Sigmoid colon (tissue), 7 donors: ENCODE data around the gene DCBLD2. TPM values are rescaled to one million over a fixed set of nuclear protein-coding genes. Genes with fewer than 3 reads are reported as not detected.

Source experiments
- DNase-seq: peaks from one replicate; pipeline ENCODE4 v3.0.0-alpha.2; 2019
- H3K27ac ChIP-seq, 4 donors: fragments of 200-600 bp; sonication (generic); one replicate each; pipeline ENCODE4 v1.5.1; 2016 to 2019; ENCODE audit warnings: mild to moderate bottlenecking in 1 of 4
- H3K27me3 ChIP-seq, 3 donors: fragments of 200-600 bp; sonication (generic); one replicate each; pipeline ENCODE4 v1.5.1; 2019; ENCODE audit warnings: mild to moderate bottlenecking in 1 of 3
- H3K36me3 ChIP-seq, 4 donors: fragments of 200-600 bp; sonication (generic); one replicate each; pipeline ENCODE4 v1.5.1; 2016 to 2019
- H3K4me1 ChIP-seq, 4 donors: fragments of 200-600 bp; sonication (generic); one replicate each; pipeline ENCODE4 v1.5.1; 2017 to 2019
- H3K4me3 ChIP-seq, 4 donors: fragments of 200-600 bp; sonication (generic); one replicate each; pipeline ENCODE4 v1.5.1; 2017 to 2019; ENCODE audit warnings: mild to moderate bottlenecking in 2 of 4, moderate library complexity in 1 of 4
- H3K9me3 ChIP-seq, 4 donors: fragments of 200-600 bp in 3 of 4; sonication (generic) in 3 of 4; one replicate each; pipeline versions ENCODE4 v1.5.1 to v1.6.1; 2013 to 2019
- CTCF ChIP-seq, 4 experiments: fragments of 450-650 bp in 3 of 4; fragments of 200-600 bp in 1 of 4; IDR thresholded peaks; one replicate each; pipeline ENCODE4 v1.5.1; 2016 to 2019; ENCODE audit warnings: antibody characterized with exemption in 4 of 4, mild to moderate bottlenecking in 3 of 4, moderate library complexity in 2 of 4
- EP300 ChIP-seq, 4 donors: sonication (generic); formaldehyde crosslinking; IDR thresholded peaks; one replicate each; pipeline ENCODE4 v1.6.1; 2017; ENCODE audit warnings: antibody characterized with exemption in 4 of 4
- POLR2A ChIP-seq, 2 donors: fragments of 450-650 bp; IDR thresholded peaks; one replicate each; pipeline ENCODE4 v1.6.1; 2016; ENCODE audit warnings: antibody characterized with exemption in 2 of 2, mild to moderate bottlenecking in 2 of 2, moderate library complexity in 2 of 2
- POLR2AphosphoS5 ChIP-seq, 4 donors: sonication (generic); formaldehyde crosslinking; IDR thresholded peaks; one replicate each; pipeline ENCODE4 v1.6.1; 2017; ENCODE audit warnings: antibody characterized with exemption in 4 of 4
- WGBS, 2 donors: extraction: QIAGEN DNeasy Blood & Tissue Kit; methylation state at CpG; one replicate each; pipeline ENCODE4 v1.1.7; 2013; 5-methylcytosine and 5-hydroxymethylcytosine counted together
- intact Hi-C: fragments of 100-400 bp; cut with DNase I; formaldehyde crosslinking; loops from one replicate; pipeline ENCODE4 v1.15.1; 2023
- polyA plus RNA-seq, 3 donors: library from polyadenylated mRNA; stranded (reverse); fragments of 200-250 nt; gene quantifications; one replicate each; pipeline ENCODE4 v1.2.3, GENCODE V29; 2013
- total RNA-seq, 4 donors: library from RNA; depleted of rRNA; stranded (reverse); fragments of >200 nt; gene quantifications; one replicate each; pipeline ENCODE4 v1.1.0, GENCODE V29; 2016
- donor health status: healthy with polysubstance abuse.
- donor health status: Bipolar disorder and iron deficiency.
- donor health status: healthy.

DCBLD2 gene
- total and polyA plus RNA-seq, 7 donors, result 1.2 to 56.5 (median 38.8) TPM

DNA sequence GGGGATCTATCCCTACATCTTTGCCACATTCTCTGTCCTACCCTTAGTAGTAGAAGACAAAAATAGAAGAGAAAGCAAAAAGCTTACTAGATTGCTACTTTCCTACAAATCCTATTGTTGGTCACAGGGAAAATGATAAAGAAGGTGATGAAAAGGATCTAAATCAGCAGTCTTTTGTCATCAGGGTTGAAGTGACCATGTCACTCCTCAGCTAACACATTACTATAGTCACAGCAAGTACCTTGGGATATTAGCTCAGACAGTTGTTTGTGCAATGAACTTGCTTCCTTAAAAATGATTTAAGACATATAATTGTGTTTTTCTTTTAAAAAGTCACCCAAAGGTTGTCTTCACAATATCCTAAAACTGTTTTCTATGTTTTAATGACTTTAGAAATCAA lies 132.0 kb downstream of the DCBLD2 start:
- Histone ChIP-seq H3K27ac (peak overlapping the region in 1 of 4 donors; percentile 24), H3K36me3 (no peaks in the 10 kb centered on the region)

DNA sequence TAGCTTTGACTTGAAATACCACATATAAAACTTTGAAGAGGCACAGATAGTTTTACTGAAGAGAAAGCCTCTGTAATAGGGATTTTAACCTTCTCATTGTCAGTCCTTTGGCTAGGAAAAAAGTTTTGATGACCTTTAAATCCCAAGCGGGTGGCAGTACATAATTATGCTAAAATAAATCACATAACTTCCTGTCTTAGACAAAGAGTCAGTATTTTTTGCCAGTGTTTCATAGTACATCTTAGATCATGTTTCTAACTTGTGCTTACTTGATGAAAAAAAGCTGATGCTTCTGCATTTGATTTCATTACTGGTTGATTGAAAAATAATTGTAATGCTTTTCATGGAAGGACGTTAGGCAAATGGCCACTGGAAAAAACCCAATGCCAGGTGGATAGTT lies 132.5 kb downstream of the DCBLD2 start:
- H3K36me3 ChIP-seq, result no peaks in the 10 kb centered on the region
- DNase-seq, result no peak
- H3K9me3 ChIP-seq, result no peaks in the 10 kb centered on the region
- intact Hi-C loops, result no loop called here
- H3K4me1 ChIP-seq, result peaks cover 0 to 3% (median 0%) of the 10 kb centered on the region in 4 donors
- H3K27me3 ChIP-seq, result no peaks in the 10 kb centered on the region
- 67 to 73% methylated on average over 2 of the region's 2 CpGs for WGBS, 2 donors
- H3K4me3 ChIP-seq, result no peak overlapping the region
- H3K27ac ChIP-seq, result peak overlapping the region in 1 of 4 donors; percentile 24
- TF ChIP-seq EP300 (IDR thresholded peaks at IDR 0.05), result no peak
- TF ChIP-seq POLR2AphosphoS5 (IDR thresholded peaks at IDR 0.05), result no peak
- TF ChIP-seq CTCF (IDR thresholded peaks at IDR 0.05), result no peak
- no peak for TF ChIP-seq POLR2A (IDR thresholded peaks at IDR 0.05)

More for the DNA sequence above, 132.0 kb downstream of the DCBLD2 start:
- Histone ChIP-seq H3K4me3 (no peak overlapping the region), H3K27me3 (no peaks in the 10 kb centered on the region), H3K9me3 (no peaks in the 10 kb centered on the region), H3K4me1 (peaks cover 0 to under 1% (median 0%) of the 10 kb centered on the region in 4 donors)
- intact Hi-C loops, result no loop called here
- no peak for TF ChIP-seq EP300 (IDR thresholded peaks at IDR 0.05)
- TF ChIP-seq POLR2AphosphoS5 (IDR thresholded peaks at IDR 0.05), result no peak
- TF ChIP-seq CTCF (IDR thresholded peaks at IDR 0.05), result no peak
- TF ChIP-seq POLR2A (IDR thresholded peaks at IDR 0.05), result no peak
- DNase-seq, result no peak

- no peak for TF ChIP-seq POLR2A (IDR thresholded peaks at IDR 0.05)
- TF ChIP-seq POLR2AphosphoS5 (IDR thresholded peaks at IDR 0.05), result no peak
- no peak for TF ChIP-seq EP300 (IDR thresholded peaks at IDR 0.05)
- no peak for TF ChIP-seq CTCF (IDR thresholded peaks at IDR 0.05)
- H3K4me1 ChIP-seq, result peaks cover 0 to 6% (median 0%) of the 10 kb centered on the region in 4 donors
Measured at GRCh38 chr3:98766924-98767323, 134.6 kb downstream of the DCBLD2 start.

DNA sequence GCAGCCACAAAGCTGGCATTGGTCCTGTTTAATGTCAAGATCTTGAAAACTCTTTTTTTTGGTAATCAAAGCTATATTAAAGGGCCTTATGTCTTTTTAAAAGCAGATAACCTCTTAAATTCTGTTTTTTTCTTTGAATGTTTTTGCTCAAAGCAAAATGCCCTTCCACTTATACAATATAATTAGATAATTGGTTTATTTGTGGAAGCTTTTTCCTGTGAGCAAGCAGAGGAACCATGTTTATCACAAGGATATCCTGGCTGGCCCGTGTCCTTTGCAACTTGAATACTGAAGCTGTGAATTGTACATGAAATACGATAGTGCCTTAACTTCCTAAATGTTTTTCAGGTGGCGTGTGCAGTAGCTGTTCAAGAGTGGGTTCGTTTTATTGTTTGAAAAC lies 135.8 kb downstream of the DCBLD2 start:
- Histone ChIP-seq H3K27ac (no peak overlapping the region), H3K4me1 (peaks cover 0 to 6% (median 0%) of the 10 kb centered on the region in 4 donors), H3K9me3 (no peaks in the 10 kb centered on the region), H3K27me3 (no peaks in the 10 kb centered on the region), H3K36me3 (no peaks in the 10 kb centered on the region), H3K4me3 (no peak overlapping the region)
- intact Hi-C loops, result no loop called here
- no peak for TF ChIP-seq CTCF (IDR thresholded peaks at IDR 0.05)
- TF ChIP-seq POLR2A (IDR thresholded peaks at IDR 0.05), result no peak
- no peak for TF ChIP-seq EP300 (IDR thresholded peaks at IDR 0.05)
- TF ChIP-seq POLR2AphosphoS5 (IDR thresholded peaks at IDR 0.05), result no peak
- no peak for DNase-seq
- 59 to 77% methylated on average over 4 of the region's 4 CpGs for WGBS, 2 donors

More at GRCh38 chr3:98766924-98767323, 134.6 kb downstream of the DCBLD2 start:
- intact Hi-C loops, result no loop called here
- Histone ChIP-seq H3K4me3 (no peak overlapping the region), H3K9me3 (no peaks in the 10 kb centered on the region), H3K27me3 (no peaks in the 10 kb centered on the region), H3K36me3 (no peaks in the 10 kb centered on the region), H3K27ac (no peak overlapping the region)
- DNase-seq, result no peak

DNA sequence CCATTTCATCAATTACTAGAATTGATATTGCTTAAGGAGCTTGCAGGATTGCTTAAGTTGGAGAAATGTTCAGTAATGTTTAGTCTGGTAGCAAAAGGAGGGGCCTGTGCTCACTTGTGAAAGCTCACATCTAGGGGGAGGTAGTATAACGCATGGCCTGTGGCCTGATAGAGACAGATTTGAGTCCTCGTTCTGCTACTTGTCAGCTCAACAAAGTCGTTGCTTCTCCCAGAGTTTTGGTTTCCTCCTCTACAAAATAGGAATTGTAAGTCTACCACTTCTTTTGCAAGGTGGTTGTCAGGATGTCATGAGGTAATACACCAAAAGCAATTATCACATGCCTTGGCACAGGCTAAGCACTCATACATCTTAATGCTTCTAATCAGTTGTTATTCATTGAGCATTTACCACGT lies 137.0 kb downstream of the DCBLD2 start:
- H3K27ac ChIP-seq, result no peak overlapping the region
- no peaks in the 10 kb centered on the region for H3K27me3 ChIP-seq
- WGBS, 2 donors, result 41 to 61% methylated on average over 4 of the region's 4 CpGs
- H3K4me3 ChIP-seq, result no peak overlapping the region
- H3K9me3 ChIP-seq, result no peaks in the 10 kb centered on the region
- DNase-seq, result no peak
- TF ChIP-seq POLR2AphosphoS5 (IDR thresholded peaks at IDR 0.05), result no peak
- TF ChIP-seq EP300 (IDR thresholded peaks at IDR 0.05), result no peak
- no peak for TF ChIP-seq CTCF (IDR thresholded peaks at IDR 0.05)
- TF ChIP-seq POLR2A (IDR thresholded peaks at IDR 0.05), result no peak
- intact Hi-C loops, result no loop called here
- no peaks in the 10 kb centered on the region for H3K36me3 ChIP-seq
- H3K4me1 ChIP-seq, result peaks cover 0 to 6% (median 0%) of the 10 kb centered on the region in 4 donors
